TTC549 (cell line): ENCODE results near the gene TSEN15.
"Not testable (repeated sequence)": the region's sequence is repeated elsewhere in the genome, so short reads cannot be mapped to it uniquely, and the experiment has no call there.

Experiments used
- FAIRE-seq: peaks from 2 replicates; lab custom pipeline; 2012; peaks lifted over from hg19 to GRCh38; lab: Jason Lieb, UNC

Gene TSEN15

DNA sequence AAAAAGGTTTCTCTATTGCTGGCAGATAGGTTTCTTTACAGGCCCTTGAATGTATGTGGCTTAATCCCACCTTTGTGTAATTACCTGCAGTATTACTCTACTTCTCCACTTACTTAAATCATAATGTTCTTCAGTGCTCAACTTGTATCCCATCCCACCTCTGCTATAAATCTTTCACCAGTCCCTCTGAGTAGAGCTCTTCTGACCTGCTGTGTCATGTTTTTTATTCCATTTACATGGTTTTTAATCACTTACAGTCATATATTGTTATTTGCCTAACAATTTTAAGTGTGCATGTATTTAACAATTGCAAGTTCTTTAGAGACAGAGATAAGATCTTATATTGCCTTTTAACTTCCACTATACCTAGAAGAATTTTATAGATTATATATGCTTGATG, 2.4 kb downstream of the TSEN15 start:
- peak; percentile 77 for FAIRE-seq

DNA sequence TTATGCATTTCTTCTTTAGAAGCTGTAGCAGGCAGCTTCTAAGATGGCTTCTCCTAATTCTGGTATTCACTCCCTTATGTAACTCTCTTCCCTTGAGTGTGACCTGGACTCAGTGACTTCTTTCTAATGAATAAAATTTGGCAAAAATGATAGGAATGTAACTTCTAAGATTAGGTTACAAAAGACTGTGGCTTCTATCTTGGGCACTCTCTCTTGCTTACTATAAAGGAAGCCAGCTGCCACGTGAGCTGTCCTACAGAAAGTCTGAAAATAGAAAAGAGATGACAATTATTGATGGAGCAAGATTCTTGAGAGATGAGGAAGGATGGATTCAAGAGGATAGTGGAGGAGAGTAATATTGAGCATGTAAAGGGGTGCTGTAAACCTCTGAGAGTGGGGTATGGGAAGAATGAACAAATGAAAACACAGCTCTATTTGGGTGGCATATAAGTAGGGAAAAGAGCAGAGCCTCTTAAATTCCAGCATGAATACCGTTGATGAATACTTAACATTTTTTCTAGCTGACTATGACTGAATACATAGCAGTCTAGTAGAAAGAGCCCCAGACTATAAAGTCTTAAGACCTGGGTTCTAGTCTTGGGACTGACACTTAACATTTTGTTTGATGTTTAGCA, 5.5 kb downstream of the TSEN15 start:
- FAIRE-seq, result peak; percentile 98

DNA sequence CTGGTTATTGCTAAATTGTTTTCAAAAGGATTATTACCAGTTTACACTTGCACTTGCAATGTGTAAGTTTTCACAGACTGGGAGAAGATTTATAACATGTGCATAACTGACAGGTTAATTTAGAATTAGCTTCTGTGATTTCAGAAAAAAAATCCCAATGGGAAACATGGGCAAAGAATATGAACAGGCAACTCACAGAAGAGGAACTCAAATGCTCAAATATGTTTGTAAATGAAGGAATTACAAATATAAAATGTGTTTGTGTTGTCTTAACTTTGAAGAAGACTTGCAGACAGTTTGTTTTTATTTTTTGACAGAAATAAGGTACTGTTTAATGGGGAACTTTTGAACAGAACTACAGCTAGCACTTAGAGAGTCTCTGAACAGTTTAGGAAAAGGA, 8.4 kb downstream of the TSEN15 start:
- no peak for FAIRE-seq

DNA sequence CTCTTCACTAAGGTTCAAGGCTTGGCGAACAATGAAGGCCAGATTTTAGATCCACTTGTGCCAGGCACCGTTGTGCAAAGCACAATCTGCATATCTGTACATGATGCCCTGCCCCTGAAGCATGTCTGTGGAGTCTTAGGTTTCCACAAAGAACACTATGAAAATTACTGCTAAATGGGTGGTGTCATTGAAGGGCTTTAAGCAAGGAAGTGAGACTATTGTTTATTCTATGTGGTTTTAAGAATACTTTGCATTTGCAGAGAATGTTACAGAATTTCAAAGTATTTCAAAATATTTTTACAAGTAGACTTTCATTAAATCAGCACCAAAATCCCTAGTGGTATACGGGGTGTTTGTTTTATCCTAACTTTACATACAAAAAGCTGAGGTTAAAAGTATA, 8.8 kb downstream of the TSEN15 start:
- no peak for FAIRE-seq

DNA sequence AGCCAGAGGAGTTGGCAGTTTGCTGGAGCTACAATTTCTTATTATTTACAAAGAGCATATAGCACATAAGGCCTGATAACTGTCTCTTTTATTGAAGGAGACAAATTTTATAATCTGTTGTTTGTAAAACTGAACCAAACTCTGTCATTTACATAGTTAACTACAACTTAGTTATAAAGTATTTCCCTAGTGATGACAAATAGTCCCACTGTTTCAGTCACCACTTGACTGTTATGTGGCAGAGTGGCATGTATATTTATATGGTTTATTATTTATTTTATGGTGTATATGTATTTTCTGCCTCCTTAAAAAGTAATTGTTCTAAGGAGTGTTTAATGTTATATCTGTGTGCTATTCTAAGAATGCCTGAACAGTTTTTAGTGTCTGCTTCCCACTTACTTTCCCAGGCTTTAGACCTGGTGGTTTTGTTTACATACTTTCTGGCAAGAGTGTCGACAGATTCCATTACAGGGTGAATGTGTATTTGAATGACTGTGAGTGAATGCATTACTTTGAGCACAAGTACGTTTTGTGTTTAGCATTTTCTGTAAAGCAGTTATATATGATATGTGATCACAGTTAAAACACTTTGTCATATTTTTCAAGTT, 10.0 kb downstream of the TSEN15 start:
- FAIRE-seq, result peak; percentile 99

DNA sequence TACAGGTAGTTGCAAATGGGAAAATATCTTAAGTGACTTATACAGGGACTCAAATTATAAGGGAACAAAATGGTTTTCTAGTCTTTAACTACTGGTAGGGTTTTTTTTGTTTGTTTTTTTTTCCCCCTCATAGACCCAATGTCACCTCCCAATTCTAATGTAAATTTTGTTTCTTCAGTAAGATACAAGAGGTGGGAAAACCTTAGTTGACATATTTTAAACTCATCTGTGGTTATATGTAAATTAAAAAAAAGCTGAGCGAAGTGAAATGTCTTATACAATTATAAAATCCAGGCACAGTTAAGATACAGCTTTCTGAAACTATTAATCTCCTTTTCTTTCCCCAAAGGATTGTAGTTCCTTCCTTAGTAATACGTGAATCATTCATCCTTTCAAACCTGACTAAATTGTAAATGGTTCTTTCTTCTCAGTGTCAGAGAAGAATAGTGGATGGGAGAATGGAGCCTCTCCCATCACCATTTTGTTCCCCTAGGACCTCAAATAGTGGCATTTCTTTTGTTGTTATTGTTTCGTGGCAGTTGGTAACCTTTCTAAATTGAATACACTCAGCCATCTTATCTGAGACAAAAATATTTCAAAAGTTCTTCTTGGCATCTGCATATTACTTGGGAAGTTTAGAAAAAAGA, 11.2 kb downstream of the TSEN15 start:
- FAIRE-seq, result no peak

DNA sequence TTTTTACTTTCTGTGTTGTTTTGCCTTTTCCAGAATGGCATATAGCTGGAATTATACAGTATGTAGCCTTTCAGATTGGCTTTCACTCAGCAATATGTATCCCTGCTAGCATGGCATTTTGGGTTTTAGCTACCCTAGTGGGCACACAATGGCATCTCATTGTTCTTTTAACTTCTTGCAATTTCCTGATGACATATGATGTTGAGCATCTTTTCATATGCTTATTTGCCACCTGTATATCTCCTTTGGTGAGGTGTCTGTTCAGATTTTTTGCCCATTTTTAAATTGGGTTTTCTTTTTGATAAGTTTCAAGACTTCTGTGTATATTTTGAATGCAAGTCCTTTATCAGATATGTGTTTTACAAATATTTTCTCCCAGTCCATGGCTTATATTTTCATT, 14.0 kb downstream of the TSEN15 start:
- no peak for FAIRE-seq

DNA sequence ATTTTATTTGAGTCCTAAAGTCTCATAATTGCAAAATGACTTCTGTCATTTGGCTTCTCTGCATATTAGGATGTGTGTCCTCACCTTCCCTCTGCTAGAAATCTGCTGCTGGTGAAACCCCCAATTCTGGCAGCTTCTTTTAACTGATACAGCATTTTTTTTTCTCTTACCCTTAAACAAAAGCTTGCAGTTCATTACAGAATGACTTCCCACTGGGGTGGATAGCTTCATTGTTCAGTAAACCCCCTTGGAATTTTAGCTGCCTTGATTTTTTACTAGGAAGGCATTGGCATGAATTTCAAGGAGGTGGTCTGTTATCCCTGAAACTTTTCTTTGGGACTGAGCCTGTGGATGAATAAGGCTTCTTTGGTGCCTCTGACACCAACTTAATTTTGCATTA, 16.8 kb downstream of the TSEN15 start:
- FAIRE-seq, result no peak

DNA sequence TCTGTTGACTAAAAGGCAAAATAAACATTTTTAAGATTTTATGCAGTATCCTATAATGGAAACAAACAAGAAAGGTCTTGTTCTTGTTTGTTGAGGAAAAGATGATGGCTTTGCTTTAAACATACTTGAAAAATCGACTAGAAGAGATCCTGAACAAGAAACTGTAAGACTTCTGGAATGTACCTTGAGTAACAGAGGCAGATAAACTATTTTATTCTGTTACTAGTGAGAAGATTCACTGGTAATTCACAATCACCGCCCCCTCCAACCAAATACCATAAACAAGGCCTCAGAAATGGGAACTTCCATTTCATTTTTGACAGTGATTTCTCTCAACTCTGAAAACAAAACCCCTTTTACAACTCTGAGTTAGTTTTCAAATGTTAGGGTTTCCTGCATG, 18.1 kb downstream of the TSEN15 start:
- no peak for FAIRE-seq

DNA sequence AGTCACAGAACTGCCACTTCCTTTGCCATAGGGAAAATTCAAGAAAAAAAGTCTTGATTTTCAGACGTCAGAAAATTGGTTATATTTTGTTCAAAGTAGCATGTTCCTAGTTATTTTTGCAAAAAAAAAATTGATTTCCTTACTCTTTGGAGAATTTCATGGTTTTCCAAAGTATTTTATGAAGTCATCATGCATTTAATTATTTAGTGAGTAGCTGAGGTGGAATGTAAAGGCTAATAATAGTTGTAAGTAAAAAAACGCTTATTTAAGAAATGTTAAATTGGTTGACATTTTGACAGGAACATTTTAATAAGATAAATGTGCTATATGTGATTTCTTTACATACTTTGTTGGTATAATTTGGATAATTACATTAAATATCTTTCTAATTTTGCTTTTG, 20.8 kb downstream of the TSEN15 start:
- FAIRE-seq, result no peak

DNA sequence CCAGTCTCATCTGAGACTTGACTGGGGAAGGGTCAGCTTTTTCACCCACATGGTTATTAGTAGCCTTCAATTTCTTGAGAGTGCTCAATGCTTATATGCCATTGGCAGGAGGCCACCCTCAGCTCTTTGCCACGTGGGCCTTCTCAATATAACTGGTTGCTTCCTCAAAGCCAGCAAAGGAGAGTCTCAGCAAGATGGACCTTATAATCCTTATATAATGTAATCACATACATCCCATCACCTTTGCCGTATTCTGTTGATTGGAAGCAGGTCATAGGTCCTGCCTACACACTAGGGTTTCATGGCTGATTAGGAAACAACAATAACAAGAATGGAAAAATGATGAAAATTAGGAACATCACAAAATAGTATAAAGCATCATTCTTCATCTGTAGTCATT, 22.9 kb downstream of the TSEN15 start:
- FAIRE-seq, result no peak

DNA sequence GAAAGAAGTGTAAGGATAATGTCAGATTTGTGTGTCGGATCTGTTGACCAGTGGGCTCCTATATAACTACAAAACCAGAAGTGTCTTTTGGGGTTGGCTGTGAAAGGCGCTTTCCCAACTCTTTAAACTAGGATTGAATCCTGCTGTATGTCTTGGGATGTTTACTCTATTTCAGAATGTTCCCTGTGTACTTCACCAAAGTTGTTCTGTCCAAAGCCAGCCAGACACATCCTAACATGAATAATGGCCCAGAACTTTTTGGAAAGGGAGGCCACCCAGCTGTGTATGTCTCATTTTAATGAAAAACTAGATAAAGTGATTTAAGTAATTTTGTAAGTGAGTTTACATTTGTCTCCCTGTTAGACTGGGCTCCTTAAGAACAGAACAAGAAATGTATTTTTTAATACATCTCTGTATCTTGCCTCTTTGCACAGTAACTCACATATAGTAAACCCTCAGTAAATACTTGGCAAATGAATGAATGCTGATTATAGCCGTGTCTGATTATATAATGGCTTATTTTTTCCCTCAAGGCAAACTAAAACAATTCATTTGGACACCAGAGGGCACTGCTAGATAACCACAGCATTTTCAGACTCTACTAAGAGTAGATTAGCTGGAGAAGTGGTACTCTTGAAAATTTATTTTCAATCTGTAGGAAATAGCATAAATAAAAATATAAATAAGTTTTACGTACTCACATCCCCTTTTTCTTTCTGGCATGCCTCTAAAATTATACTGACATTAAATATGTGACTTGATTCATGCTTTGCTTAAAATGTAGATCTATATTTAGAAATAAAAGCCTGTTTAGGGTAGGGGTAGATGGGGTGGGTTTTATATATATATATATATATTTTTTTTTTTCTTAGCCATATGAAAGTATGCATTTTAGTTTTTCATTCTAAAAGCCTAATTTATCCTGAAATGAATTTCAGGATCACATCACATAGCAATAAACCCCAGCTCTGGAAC, 23.8 kb downstream of the TSEN15 start:
- FAIRE-seq, result peak; percentile 99

DNA sequence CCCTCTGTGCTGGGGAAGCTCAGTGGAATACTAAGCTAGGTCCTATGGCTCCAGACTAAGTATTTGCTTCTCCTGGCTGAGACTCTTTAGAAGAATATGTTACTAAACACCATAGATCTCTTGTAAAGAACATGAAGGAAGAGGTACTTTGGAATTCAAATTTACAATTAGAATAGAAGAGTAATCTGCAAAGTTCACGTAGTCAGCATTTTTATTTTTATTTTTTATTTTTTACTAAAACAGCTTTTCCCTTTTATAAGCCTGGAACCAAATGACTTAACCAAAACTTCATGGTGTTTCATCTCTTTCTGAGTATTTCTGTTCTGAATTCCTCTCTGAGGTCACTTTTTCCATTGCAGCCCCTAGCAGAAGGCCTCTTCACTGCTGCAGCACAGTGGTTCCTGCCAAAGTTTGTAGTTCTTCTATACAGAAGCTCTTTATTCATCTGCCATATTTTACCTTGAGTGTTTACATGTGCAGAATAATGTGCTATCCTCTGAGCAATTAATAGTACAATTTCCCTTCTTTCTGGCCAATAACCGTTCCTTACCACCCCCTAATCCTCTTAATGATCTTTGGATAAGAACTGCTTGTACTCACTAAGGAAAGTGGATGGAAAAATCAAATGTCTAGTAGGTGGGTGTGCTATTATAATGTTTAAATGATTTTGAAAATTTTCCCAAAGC, 27.2 kb downstream of the TSEN15 start:
- FAIRE-seq, result no peak

DNA sequence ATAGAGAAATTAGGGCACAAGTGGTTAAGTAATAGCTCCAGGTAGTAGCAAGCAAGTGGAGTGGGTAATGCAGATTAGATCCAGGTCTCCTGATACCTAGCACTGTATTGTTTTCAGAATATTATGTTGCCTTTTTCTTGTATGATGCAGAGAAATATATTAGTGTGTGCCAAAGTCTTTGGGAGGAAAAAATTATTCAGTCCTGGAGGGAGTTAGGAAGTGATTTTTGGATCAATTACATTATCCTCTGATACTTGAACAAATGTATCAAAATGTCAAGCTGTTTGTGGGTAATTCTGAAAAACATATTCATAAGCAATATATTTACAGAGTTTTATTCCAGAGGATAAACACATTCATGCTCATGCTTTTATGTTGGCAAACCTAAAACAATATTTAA, 28.8 kb downstream of the TSEN15 start:
- no peak for FAIRE-seq

DNA sequence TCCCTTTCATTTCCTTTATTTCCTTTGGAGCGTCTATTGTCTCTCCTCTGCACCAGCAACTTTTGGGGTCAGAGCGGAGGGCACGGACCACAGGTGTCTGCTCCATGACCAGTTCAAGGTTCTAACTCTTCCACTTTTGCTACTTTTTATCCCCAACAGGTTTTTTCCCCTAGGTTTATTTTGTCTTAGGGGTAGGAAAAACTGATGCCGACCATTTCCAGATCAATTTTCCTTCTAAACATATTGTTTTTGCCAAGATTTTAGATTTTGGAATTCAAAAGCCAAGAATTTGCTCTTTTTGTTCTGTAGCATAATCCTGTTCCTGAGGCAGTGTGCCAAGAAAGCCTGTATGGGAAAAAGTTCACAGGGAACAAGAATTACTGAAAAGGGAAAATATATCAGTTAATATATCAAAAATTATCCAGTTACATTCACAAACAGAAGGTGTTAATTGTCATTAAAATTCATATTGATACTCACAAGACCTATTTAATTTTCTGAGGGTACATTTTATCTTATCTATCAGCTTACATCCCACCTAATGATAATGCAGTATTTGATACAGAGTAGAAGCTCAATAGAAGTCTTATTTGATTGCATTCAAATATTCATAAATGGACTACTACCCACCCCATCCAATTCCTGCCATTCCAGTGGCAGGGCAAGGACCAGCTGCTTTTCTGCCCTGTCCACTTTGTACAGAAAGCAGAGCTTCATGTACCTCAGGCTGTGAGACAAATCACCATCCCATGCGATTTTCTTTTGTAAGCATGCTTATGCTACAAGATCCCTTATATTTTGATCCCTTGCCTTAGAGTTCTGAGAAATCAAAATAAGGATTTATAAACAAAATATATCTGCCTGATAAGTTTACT, 31.2 kb downstream of the TSEN15 start:
- no peak for FAIRE-seq

DNA sequence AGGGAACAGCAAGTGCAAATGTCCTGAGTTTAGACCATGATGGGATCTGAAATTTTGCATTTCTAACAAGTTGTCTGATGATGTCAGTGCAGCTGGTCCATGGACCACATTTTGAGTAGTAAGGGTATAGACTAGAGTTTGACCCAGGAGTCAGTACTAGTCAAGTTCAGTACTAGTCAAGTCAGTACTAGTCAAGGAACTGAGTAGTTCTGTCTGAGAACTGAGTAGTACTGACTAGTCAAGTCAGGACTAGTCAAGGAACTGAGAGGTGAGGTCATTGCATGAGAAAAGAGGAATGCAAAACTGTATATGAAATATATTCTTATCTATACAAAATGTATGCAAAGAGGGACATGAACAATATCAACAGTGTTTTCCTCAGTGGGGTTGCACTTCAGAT, 34.1 kb downstream of the TSEN15 start:
- no peak for FAIRE-seq

DNA sequence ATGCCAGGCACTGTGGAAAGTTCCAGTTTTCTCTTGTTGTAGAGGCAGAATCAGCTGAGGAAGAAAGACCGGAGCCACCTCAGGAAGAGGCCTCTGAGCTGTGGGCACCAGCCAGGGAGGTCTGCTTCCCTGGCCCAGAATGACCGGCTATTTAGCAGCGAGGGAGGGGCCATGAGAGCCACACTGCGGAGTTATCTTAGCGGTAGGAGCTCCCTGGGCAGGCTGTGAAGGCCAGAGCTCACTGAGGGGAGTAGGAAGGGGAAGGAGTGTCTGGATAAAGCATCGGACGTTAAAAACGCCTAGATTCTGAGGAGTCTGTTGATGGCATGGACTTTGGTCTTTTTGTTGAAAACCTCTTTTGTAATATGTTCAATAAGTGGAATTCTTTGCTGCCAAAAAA, 36.5 kb downstream of the TSEN15 start:
- no peak for FAIRE-seq

DNA sequence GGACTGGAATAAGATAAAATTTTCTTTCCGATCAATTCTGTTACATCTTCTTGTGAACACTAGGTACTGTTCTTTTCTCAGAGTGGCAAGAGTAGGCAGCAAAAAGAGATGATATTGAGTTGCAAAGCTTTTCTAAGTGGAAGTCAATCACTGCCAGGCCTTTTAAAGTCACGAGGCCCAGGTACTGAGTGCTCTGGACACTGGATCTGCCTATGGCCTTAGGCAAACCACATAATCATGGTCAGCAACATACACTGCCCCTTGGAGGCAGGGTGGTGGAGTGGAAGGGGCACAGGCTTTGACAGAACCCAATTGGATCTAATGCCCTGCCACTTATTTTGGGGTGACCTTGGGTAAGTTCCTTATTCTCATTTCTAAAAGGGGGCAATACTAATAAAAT, 41.5 kb downstream of the TSEN15 start:
- FAIRE-seq, result no peak

DNA sequence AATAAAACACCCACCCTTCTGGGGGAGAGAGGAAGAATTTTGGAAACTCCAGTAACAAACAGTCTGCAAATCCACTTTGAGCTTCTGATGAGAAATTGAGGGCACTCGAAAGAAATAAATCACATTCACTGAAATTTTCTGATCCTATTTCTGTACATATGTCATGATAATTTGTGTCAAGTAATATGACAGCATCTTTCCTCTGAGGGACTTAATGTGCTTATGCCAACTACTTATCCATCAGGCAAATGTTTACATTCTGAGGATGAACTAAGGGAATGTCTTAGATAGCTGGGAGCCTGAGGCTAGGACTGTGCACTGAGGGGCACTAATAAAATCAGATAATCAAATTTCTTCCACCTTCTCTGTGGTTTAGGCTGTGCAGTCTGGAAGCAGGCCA, 44.5 kb downstream of the TSEN15 start:
- FAIRE-seq, result no peak

DNA sequence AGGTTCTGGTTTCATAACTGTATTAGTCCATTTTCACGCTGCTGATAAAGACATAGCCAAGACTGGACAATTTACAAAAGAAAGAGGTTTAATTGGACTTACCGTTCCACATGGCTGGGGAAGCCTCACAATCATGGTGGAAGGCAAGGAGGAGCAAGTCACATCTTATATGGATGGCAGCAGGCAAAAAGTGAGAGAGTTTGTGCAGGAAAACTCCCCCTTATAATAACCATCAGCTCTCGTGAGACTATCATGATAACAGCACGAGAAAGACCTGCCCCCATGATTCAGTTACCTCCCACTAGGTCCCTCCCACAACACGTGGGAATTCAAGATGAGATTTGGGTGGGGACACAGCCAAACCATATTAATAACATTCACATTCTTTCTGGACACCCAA, 45.0 kb downstream of the TSEN15 start:
- FAIRE-seq, result not testable (repeated sequence)

DNA sequence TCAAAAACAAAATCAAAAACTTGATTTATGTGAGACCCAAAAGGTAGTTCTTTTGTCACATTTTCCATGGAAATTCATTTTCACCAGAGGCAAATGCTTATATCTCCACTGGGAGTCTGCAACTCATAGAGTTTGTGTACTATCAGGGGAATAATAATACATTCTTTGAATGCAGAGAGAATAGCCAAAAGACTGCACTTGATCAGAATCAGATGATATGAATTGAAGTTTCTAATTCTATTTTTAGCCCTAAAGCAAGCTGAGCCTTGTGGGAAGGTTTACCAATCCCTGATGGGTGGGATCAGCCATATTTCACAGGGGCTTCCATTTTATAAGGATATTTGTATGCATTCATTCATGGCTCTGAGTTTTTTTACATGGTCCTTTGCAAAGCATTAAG, 49.6 kb downstream of the TSEN15 start:
- no peak for FAIRE-seq
